H9 (cell line): ENCODE results near the gene OTULIN. TPM values are rescaled to one million over a fixed set of nuclear protein-coding genes. Genes with fewer than 3 reads are reported as not detected.

ENCODE experiments used
- DNase-seq: peaks from one replicate; pipeline ENCODE4 v3.0.0-alpha.2; 2017
- H2AFZ ChIP-seq: one replicate; pipeline ENCODE4 v1.6.1; 2013; ENCODE audit warnings: mild to moderate bottlenecking, low read length, control low read depth, moderate library complexity
- H2AK5ac ChIP-seq: 2 replicates; pipeline ENCODE4 v1.6.1; 2013; ENCODE audit warnings: low read length, control low read depth, mixed read lengths; ENCODE audit not compliant: insufficient read length
- H2BK120ac ChIP-seq: one replicate; pipeline ENCODE4 v1.6.1; 2013; ENCODE audit warnings: low read depth, mild to moderate bottlenecking, low read length, control low read depth, inconsistent platforms; ENCODE audit not compliant: poor library complexity, severe bottlenecking
- H2BK12ac ChIP-seq: 2 replicates; pipeline ENCODE4 v1.6.1; 2013; ENCODE audit warnings: low read length, control low read depth, mixed read lengths, low read depth; ENCODE audit not compliant: insufficient read length
- H2BK15ac ChIP-seq: 2 replicates; pipeline ENCODE4 v1.6.1; 2013; ENCODE audit warnings: low read depth, low read length, control low read depth
- H2BK20ac ChIP-seq: one replicate; pipeline ENCODE4 v1.6.1; 2013; ENCODE audit warnings: low read depth, mild to moderate bottlenecking, low read length, control low read depth, inconsistent platforms; ENCODE audit not compliant: poor library complexity, severe bottlenecking
- H2BK5ac ChIP-seq: 2 replicates; pipeline ENCODE4 v1.6.1; 2013; ENCODE audit warnings: low read length, control low read depth, mixed read lengths; ENCODE audit not compliant: insufficient read length
- H3K14ac ChIP-seq: 2 replicates; pipeline ENCODE4 v1.6.1; 2013; ENCODE audit warnings: low read length, control low read depth; ENCODE audit not compliant: insufficient read depth
- H3K18ac ChIP-seq: 2 replicates; pipeline ENCODE4 v1.6.1; 2013; ENCODE audit warnings: low read depth, mild to moderate bottlenecking, mixed read lengths, low read length, control low read depth; ENCODE audit not compliant: insufficient read length
- H3K23ac ChIP-seq: 2 replicates; pipeline ENCODE4 v1.6.1; 2013; ENCODE audit warnings: low read length, control low read depth, mixed read lengths, low read depth; ENCODE audit not compliant: insufficient read length
- H3K23me2 ChIP-seq: 2 replicates; pipeline ENCODE4 v1.6.1; 2013; ENCODE audit warnings: low read depth, mild to moderate bottlenecking, mixed read lengths, low read length, control low read depth; ENCODE audit not compliant: insufficient read length, poor library complexity, severe bottlenecking
- H3K27ac ChIP-seq: 2 replicates; pipeline ENCODE4 v1.5.1; 2013; ENCODE audit warnings: low read length, control low read depth, mixed read lengths, low read depth; ENCODE audit not compliant: insufficient read length
- H3K27me3 ChIP-seq: 2 replicates; pipeline ENCODE4 v1.6.1; 2013; ENCODE audit warnings: low read length, control low read depth, inconsistent platforms; ENCODE audit not compliant: insufficient read depth
- H3K4ac ChIP-seq: 2 replicates; pipeline ENCODE4 v1.6.1; 2013; ENCODE audit warnings: low read depth, mild to moderate bottlenecking, control low read depth, inconsistent platforms, low read length, moderate library complexity
- H3K4me1 ChIP-seq: 2 replicates; pipeline ENCODE4 v1.6.1; 2013; ENCODE audit warnings: low read length, control low read depth, inconsistent platforms; ENCODE audit not compliant: insufficient read depth
- H3K4me2 ChIP-seq: 2 replicates; pipeline ENCODE4 v1.6.1; 2013; ENCODE audit warnings: low read length, control low read depth, mixed read lengths; ENCODE audit not compliant: insufficient read length, insufficient read depth
- H3K56ac ChIP-seq: 2 replicates; pipeline ENCODE4 v1.6.1; 2013; ENCODE audit warnings: low read depth, mild to moderate bottlenecking, mixed read lengths, low read length, control low read depth; ENCODE audit not compliant: insufficient read length
- H3K79me1 ChIP-seq: 2 replicates; pipeline ENCODE4 v1.6.1; 2013; ENCODE audit warnings: low read depth, mild to moderate bottlenecking, moderate library complexity, low read length, control low read depth, inconsistent platforms; ENCODE audit not compliant: insufficient read depth, poor library complexity, severe bottlenecking
- H3K79me2 ChIP-seq: 2 replicates; pipeline ENCODE4 v1.6.1; 2013; ENCODE audit warnings: low read length, control low read depth, inconsistent platforms; ENCODE audit not compliant: insufficient read depth
- H3K9ac ChIP-seq: 2 replicates; pipeline ENCODE4 v1.6.1; 2013; ENCODE audit warnings: low read length, control low read depth, mixed read lengths; ENCODE audit not compliant: insufficient read length; ENCODE audit errors: extremely low read depth
- H3K9me3 ChIP-seq: one replicate; pipeline ENCODE4 v1.6.1; 2013; ENCODE audit warnings: low read depth, low read length, inconsistent platforms; ENCODE audit not compliant: control insufficient read depth
- H3T11ph ChIP-seq: one replicate; pipeline ENCODE4 v1.6.1; 2013; ENCODE audit warnings: mild to moderate bottlenecking, low read length, control low read depth, inconsistent platforms
- H4K20me1 ChIP-seq: one replicate; pipeline ENCODE4 v1.6.1; 2013; ENCODE audit not compliant: control insufficient read depth, insufficient read length, insufficient read depth
- H4K5ac ChIP-seq: 2 replicates; pipeline ENCODE4 v1.6.1; 2013; ENCODE audit warnings: low read depth, mild to moderate bottlenecking, mixed read lengths, low read length, control low read depth; ENCODE audit not compliant: insufficient read length
- H4K8ac ChIP-seq: replicated peaks from 2 replicates; pipeline ENCODE4 v1.6.1; 2013; ENCODE audit warnings: low read length, control low read depth, mixed read lengths, low read depth; ENCODE audit not compliant: insufficient read length
- H4K91ac ChIP-seq: 2 replicates; pipeline ENCODE4 v1.6.1; 2013; ENCODE audit warnings: low read depth, mild to moderate bottlenecking, moderate library complexity, mixed read lengths, low read length, control low read depth; ENCODE audit not compliant: insufficient read length
- H3K27ac Mint-ChIP-seq, 3 experiments: 2 replicates in 2 of 3; 3 replicates in 1 of 3; pipeline ENCODE4 v1.8.0; 2020 to 2021; ENCODE audit warnings: mixed read lengths in 3 of 3, mild to moderate bottlenecking in 1 of 3, moderate library complexity in 1 of 3
- H3K27me3 Mint-ChIP-seq: 2 replicates; pipeline ENCODE4 v1.8.0; 2021; ENCODE audit warnings: low read depth, mild to moderate bottlenecking, moderate library complexity, mixed read lengths
- H3K36me3 Mint-ChIP-seq, 3 experiments: 2 replicates in 2 of 3; 3 replicates in 1 of 3; pipeline ENCODE4 v1.8.0; 2020 to 2021; ENCODE audit warnings: low read depth in 3 of 3, mixed read lengths in 3 of 3; ENCODE audit not compliant: insufficient read depth in 1 of 3
- H3K4me1 Mint-ChIP-seq, 2 experiments: 2 replicates each; pipeline ENCODE4 v1.8.0; 2020; ENCODE audit warnings: mixed read lengths in 2 of 2
- H3K4me3 Mint-ChIP-seq, 2 experiments: 2 replicates in 1 of 2; 3 replicates in 1 of 2; pipeline ENCODE4 v1.8.0; 2020 to 2021; ENCODE audit warnings: mild to moderate bottlenecking in 2 of 2, mixed read lengths in 2 of 2, moderate library complexity in 1 of 2
- H3K9me3 Mint-ChIP-seq, 2 experiments: 2 replicates in 1 of 2; 3 replicates in 1 of 2; pipeline ENCODE4 v1.8.0; 2020; ENCODE audit warnings: mild to moderate bottlenecking in 2 of 2, mixed read lengths in 2 of 2, moderate library complexity in 1 of 2
- WGBS: extraction: QIAGEN DNeasy Blood & Tissue Kit; methylation state at CpG from one replicate; pipeline ENCODE4 v1.1.7; 2013; ENCODE audit warnings: missing lambda C conversion rate, low lambda C conversion rate, mixed read lengths; ENCODE audit not compliant: insufficient read length; ENCODE audit errors: extremely low coverage; 5-methylcytosine and 5-hydroxymethylcytosine counted together
- total RNA-seq: library from RNA; stranded (reverse); gene quantifications from 2 replicates; pipeline ENCODE4 v1.2.1, GENCODE V29; 2021
- TF ChIP-seq, protein P1 (sequence below): fragments of 200-600 bp; sonication (generic); conservative IDR thresholded peaks from 3 replicates; pipeline ENCODE4 v1.8.0; 2021; ENCODE audit warnings: antibody characterized with exemption, mild to moderate bottlenecking

Gene OTULIN
- total RNA-seq, 1 experiment from 2014 or later = 35.8 TPM

DNA sequence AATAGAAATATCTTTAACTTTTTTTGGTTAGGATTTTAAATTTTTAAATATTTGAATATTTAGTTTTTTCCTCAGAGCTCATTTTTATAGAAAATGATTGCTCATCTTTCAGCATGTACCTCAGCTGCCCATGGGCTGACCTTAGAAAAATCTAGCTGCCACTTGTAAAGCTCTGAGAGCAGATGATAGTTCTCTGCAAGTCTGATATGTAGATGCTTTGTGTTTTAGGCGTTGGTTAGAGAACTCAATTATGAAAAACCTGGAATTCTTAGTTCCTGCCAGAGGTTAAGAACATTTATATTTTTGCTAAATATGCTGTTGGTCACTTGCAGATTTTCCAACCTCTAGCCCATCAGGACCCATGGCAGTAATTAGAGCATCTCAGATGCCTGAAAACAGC, 15.1 kb downstream of the OTULIN start:
- no peaks in the 10 kb centered on the region for H3K27me3 Mint-ChIP-seq
- Histone ChIP-seq H4K8ac (no peak overlapping the region), H3K4ac (no peak overlapping the region), H3K79me1 (no peaks in the 10 kb centered on the region), H2BK120ac (no peak overlapping the region), H2BK15ac (no peak overlapping the region), H3K14ac (no peak overlapping the region), H3K23me2 (no peaks in the 10 kb centered on the region), H4K5ac (no peak overlapping the region), H3K4me1 (no peaks in the 10 kb centered on the region; the same call in 1 of the 2 replicates), H3K23ac (no peak overlapping the region), H2BK5ac (no peak overlapping the region), H3K9ac (no peak overlapping the region), H2AK5ac (no peak overlapping the region), H3K27me3 (no peaks in the 10 kb centered on the region), H4K20me1 (no peaks in the 10 kb centered on the region), H3K9me3 (no peaks in the 10 kb centered on the region), H3K27ac (no peak overlapping the region), H2BK20ac (no peak overlapping the region), H3K4me2 (no peak overlapping the region), H3K56ac (no peak overlapping the region), H3K79me2 (peaks cover 3% of the 10 kb centered on the region; the same call in 1 of the 2 replicates), H2BK12ac (no peak overlapping the region), H3T11ph (no peak overlapping the region), H4K91ac (no peak overlapping the region), H3K18ac (no peak overlapping the region), H2AFZ (no peak overlapping the region)
- H3K9me3 Mint-ChIP-seq = no peaks in the 10 kb centered on the region
- H3K4me3 Mint-ChIP-seq = no peak overlapping the region
- no peak for DNase-seq
- H3K36me3 Mint-ChIP-seq = peaks cover 11 to 37% (median 27%) of the 10 kb centered on the region in 3 experiments; a peak in 5 of 7 replicates
- H3K4me1 Mint-ChIP-seq = peaks cover 8 to 14% of the 10 kb centered on the region in 2 experiments
- H3K27ac Mint-ChIP-seq = no peak overlapping the region
- TF ChIP-seq, protein P1, sequence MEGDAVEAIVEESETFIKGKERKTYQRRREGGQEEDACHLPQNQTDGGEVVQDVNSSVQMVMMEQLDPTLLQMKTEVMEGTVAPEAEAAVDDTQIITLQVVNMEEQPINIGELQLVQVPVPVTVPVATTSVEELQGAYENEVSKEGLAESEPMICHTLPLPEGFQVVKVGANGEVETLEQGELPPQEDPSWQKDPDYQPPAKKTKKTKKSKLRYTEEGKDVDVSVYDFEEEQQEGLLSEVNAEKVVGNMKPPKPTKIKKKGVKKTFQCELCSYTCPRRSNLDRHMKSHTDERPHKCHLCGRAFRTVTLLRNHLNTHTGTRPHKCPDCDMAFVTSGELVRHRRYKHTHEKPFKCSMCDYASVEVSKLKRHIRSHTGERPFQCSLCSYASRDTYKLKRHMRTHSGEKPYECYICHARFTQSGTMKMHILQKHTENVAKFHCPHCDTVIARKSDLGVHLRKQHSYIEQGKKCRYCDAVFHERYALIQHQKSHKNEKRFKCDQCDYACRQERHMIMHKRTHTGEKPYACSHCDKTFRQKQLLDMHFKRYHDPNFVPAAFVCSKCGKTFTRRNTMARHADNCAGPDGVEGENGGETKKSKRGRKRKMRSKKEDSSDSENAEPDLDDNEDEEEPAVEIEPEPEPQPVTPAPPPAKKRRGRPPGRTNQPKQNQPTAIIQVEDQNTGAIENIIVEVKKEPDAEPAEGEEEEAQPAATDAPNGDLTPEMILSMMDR = no peak
- no CpG with 5 or more reads among the region's 1 CpG for WGBS
